Endothelial cell of umbilical vein (primary cell): ENCODE measurements around the gene KRTAP17-1.

ENCODE experiments used
- EZH2 ChIP-seq: IDR thresholded peaks from 2 replicates; pipeline ENCODE4 v1.6.1; 2012; ENCODE audit warnings: borderline replicate concordance, low read depth, mild to moderate bottlenecking, moderate library complexity, low read length, inconsistent platforms; ENCODE audit not compliant: severe bottlenecking
- FOS ChIP-seq: IDR thresholded peaks from 2 replicates; pipeline ENCODE4 v1.6.1; 2011; ENCODE audit warnings: mild to moderate bottlenecking, low read length, moderate library complexity, borderline replicate concordance; ENCODE audit not compliant: insufficient read depth
- JUN ChIP-seq: IDR thresholded peaks from 2 replicates; pipeline ENCODE4 v1.6.1; 2011; ENCODE audit warnings: borderline replicate concordance, low read depth; ENCODE audit not compliant: insufficient read length, insufficient read depth
- POLR2A ChIP-seq: IDR thresholded peaks from 2 replicates; pipeline ENCODE4 v1.6.1; 2012; ENCODE audit warnings: low read depth, mild to moderate bottlenecking, control low read depth, low read length
- TF ChIP-seq, protein P1 (sequence below), 2 donors: IDR thresholded peaks; 1 replicate in 1 of 2; 2 replicates in 1 of 2; pipeline ENCODE4 v1.5.1; 2011; ENCODE audit warnings: low read length in 2 of 2, mild to moderate bottlenecking in 2 of 2, moderate library complexity in 2 of 2, control low read depth in 1 of 2, inconsistent platforms in 1 of 2, low read depth in 1 of 2; ENCODE audit not compliant: insufficient read depth in 1 of 2; ENCODE audit errors: extremely low read depth in 1 of 2

GRCh38 chr17:41343029-41343428 lies 27.5 kb upstream of the KRTAP17-1 start:
- TF ChIP-seq, protein P1, sequence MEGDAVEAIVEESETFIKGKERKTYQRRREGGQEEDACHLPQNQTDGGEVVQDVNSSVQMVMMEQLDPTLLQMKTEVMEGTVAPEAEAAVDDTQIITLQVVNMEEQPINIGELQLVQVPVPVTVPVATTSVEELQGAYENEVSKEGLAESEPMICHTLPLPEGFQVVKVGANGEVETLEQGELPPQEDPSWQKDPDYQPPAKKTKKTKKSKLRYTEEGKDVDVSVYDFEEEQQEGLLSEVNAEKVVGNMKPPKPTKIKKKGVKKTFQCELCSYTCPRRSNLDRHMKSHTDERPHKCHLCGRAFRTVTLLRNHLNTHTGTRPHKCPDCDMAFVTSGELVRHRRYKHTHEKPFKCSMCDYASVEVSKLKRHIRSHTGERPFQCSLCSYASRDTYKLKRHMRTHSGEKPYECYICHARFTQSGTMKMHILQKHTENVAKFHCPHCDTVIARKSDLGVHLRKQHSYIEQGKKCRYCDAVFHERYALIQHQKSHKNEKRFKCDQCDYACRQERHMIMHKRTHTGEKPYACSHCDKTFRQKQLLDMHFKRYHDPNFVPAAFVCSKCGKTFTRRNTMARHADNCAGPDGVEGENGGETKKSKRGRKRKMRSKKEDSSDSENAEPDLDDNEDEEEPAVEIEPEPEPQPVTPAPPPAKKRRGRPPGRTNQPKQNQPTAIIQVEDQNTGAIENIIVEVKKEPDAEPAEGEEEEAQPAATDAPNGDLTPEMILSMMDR (IDR thresholded peaks at IDR 0.05; ENCODE audit: extremely low read depth in 1 of 2, insufficient read depth in 1 of 2, low read depth in 1 of 2, low read length in 2 of 2) = no peak
- TF ChIP-seq EZH2 (no peak), JUN (no peak), POLR2A (no peak), FOS (no peak)
